ENCODE data around the gene C21orf91. TPM values are rescaled to one million over a fixed set of nuclear protein-coding genes. Genes with fewer than 3 reads are reported as not detected.

C21orf91 gene
- total RNA-seq, 1 donor from 2014 or later: 4.7 TPM

DNA sequence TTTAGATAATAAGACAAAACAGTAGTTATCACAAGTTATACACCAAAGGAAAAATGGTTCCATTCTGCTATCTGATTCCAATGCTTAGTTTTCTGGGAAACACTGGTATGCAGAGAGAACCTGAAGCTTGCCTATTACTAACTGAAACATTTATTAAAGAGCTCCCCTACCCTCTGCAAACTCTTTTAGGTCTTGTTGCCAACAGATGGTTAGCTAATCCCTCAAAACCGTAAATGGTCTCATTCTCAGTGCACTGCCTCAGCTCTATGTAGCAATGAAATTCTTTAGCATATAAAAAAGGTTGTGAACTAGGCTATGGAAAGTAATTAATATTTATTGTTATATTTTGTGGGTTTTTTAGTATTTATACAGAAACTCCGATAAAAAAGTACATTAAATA lies 20.4 kb downstream of the C21orf91 start:
- DNase-seq (ENCODE audit: low read depth, low spot score): no peak

DNA sequence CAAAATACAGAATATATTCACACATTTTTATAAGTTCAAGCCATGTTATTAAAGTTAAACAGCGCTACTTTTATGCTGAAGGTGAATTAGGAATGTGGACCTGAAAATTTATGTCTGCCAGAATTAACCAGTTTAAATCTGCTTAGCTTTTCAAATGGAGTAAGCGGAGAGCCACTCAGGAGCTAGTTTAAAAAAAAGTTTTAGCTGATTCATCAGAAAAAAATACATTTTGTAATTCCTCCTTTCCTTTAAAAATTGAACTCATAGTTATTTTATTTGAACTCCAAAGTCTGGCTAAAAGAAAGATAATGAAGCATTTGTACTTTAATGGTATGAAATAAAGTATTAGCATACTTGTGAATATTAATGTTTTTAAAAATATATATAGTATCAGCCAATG lies 21.2 kb downstream of the C21orf91 start:
- no peak for DNase-seq (ENCODE audit: low read depth, low spot score)

DNA sequence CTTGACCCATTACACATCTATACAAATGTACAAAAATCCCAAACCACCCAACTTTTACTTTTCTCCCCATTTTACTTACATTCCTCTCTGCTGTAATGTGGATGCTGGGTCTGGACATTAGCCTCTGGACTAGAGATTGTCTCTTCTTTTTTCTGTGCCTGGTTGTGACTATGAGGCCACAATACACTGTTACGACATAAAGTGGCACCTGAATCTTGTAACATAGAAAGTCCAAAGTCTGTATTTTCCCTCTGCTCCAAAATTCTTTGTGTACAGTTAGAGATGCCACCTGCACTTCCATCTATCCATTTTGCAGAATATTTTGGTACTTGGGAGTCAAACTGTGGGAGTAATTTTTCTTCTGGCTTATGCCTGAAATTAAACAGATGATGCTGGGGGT lies 22.7 kb downstream of the C21orf91 start:
- no peak for DNase-seq (ENCODE audit: low read depth, low spot score)

DNA sequence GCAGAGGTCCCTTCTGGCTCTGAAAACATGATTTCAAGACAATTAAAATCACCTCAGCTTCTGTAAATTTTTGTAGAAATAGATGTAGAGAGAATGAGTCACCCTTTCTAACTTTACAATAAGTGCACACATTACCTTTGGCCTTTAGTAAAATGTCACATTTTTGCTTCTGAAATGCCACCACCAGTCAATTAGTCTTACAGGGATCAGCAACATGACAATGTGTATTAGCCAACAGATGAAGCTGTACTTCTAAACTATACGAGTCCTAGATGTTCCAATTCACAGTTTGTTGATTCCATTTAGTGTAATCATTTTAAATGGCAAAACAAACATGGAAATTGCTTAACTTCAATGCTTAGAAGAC lies 23.1 kb downstream of the C21orf91 start:
- DNase-seq (ENCODE audit: low read depth, low spot score): no peak

DNA sequence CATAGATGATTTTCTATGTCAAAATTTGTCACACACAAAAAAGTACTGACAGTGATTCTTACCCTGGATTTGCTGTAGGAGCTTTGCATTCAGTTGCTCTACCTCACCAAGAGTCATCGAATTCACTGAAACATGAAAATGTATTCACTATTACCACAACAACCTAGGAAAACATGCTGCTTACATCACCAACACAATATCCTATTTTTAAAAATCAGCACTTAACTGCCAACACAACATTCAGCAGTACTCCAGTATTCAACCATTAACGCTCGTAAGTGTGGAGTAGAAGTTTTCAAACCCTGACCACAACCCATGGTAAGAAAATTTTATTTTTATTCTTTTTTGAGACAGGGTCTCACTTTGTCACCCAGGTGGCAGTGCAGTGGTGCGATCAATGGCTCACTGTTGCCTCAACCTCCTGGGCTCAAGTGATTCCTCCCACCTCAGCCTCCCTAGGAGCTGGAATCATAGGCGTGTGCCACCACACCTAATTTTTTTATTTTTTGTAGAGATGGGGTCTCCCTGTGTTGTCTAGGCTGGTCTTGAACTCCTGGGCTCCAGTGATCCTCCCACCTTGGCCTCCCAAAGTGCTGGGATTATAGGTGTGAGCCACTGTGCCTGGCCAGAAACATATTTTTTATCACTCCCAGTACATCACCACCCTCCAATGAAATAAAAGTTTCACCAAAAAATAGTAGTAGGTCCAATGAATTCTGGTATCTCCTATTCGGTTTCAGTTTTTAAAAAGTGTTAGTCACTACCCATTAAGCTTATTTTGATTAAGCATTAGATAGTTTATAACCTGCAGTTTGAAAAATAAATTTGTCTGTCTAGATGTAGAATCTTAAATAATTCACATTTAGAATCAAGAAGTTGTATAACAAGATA lies 23.8 kb downstream of the C21orf91 start:
- DNase-seq (ENCODE audit: low read depth, low spot score): no peak

DNA sequence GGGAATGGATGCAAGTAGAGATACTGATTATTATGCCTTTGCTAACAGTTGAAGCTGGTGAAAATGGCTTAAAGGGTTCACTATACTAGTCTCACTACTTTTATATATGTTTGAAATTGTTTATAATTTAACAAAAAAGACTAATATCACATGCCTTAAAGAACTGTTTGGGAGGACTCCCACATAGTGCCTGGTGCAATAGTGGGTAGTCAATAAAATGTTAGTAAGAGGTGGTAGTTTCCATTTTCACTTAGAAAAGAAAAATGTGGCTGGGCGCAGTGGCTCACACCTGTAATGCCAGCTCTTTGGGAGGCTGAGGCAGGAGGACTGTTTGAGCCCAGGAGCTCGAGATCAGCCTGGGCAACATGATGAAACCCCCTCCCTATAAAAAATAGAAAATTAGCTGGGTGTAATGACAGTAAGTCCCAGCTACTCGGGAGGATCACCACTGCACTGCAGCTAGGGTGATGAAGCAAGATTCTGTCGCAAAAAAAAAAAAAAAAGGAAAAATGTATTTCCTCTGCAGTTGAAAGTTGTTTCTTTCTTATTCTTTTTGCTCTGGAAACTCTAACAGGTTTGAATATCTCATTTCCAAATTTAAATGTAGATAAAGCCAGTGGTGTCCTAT lies 24.5 kb downstream of the C21orf91 start:
- DNase-seq (ENCODE audit: low read depth, low spot score): no peak

DNA sequence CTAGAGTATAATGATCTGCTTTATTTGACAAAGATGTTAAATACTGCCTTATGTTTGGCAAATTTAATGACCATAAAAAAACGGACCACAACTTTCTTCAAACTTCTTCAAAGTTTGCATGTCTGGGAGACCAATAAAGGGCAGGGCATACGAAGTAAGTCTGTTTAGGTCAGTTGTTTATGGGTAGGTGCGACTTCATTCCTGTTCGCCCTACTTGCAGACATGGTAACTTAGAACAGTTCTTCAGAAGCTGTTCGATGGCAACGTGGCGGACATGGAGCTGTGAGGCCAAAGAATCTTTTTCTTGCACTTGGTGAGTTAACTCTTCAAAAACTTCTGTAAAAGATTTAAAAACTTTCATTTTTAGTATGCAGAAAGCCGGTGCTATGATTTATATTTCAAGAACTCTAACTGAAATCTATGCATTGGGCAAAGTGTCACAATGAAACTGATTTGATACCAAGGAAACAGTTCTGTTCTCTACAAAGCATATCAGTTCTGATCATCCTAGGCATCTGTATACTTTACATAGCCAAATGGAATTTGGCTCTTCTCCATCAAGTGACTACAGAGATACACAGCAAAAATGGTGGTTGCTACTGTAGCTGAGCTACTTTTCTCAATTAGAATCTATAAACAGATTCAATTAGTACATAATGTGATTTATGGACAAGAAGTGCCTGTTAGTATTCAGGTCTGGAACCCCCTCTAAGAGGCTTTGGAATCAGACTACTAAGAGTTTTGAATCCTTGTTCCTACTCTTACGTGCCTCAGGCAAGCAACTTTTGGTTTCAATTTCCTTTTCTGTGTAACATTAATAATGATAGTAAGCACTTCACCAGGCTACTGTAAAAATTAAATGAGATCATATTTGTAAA lies 25.7 kb downstream of the C21orf91 start:
- DNase-seq (ENCODE audit: low read depth, low spot score): no peak

DNA sequence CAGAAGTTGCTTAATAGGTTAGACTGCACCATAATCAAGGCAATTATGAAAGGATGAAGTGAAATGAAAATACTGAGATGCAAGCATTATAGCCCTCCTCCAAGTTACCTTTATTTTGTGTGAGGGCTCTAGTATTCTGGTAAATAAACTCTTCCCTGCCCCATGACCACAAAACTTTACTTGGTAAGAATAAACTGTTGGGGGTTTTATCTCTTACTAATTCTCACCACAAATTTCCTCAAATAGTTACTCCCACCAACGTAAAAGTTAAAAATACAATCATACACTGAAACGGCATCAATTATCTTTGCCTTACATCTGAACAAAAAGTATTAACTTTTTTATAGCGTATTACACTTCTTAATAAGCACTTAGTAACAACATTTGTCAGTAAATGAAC lies 29.5 kb downstream of the C21orf91 start:
- no peak for DNase-seq (ENCODE audit: low read depth, low spot score)

DNA sequence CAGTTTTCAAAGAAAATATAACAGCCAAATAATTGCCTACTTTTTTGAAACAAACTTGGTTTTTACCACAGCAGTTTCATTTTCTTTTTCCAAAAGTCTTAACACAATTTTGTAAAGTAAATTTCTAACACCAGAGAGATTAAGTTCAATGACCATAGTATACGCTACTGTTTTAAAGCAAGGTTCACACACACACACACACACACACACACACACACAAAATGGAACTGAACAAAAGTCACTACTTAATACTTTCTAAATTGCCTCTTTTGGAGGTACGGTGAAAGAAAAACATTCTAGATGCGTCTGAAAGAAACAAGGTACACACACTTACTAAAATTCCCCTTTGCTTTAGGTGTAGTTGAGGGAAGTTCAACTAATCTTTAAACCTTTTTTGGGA lies 30.1 kb downstream of the C21orf91 start:
- no peak for DNase-seq (ENCODE audit: low read depth, low spot score)

DNA sequence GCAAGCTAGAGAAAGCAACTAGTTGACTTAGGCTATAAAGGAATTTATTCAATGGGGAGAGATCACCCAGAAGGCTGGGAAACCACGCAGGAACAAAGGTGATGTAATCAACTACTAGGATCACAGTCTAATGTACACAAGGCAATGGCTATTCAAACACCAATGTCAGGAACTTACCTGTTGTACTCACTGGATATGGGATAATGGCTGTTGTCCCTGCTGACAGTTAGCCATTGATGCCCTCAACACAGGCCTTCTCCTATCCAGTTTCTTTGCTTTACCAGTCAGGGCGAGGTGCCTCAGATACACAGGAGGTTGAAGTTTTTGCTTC lies 32.3 kb downstream of the C21orf91 start:
- DNase-seq (ENCODE audit: low read depth, low spot score): no peak

DNA sequence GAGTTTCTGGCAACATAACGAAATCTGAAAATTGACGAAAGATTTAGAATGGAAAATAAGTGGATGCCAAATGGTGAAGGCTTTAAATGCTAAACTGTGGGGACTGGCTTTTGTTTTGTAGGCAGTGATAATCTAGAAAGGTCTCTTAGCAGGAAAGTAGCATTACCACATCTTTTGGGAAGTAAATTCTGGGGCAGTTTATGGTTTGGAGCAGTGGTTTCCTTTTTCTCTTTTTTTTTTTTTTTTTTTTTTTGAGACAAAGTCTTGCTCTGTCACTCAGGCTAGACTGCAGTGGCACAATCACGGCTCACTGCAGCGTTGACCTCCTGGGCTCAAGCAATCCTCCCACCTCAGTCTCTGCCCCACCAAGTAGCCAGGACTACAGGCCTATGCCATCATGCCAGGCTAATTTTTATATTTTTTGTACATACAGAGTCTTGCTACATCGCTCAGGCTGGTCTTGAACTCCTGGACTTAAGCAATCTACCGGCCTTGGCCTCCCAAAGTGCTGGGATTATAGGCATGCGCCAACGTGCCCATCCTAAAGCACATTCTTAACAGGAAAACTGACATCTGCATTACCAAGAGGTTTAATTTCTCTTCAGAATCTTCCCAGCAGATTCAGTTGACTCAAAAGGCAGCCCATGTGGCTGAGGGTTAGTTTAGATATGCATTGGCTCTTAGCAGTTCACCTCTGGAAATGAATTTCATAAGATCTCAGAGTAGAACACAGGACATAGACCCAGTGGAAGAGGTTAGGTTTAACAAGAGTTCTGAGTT lies 32.9 kb downstream of the C21orf91 start:
- no peak for DNase-seq (ENCODE audit: low read depth, low spot score)

DNA sequence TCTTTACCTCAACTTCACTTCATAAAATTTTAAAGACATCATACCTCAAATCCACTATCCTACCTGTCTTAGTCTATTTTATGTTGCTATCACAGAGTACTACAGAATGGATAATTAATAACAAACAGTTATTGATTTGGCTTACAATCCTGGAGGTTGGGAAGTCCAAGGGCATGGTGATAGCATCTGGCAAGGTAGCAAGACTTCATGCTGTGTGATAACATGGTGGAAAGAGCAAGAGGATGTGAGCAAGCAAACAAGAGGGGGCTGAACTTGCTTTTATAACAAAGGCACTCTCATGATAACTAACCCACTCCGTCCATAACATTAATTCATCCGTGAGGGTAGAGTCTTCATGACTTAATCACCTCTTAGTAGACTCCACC lies 33.8 kb downstream of the C21orf91 start:
- no peak for DNase-seq (ENCODE audit: low read depth, low spot score)

DNA sequence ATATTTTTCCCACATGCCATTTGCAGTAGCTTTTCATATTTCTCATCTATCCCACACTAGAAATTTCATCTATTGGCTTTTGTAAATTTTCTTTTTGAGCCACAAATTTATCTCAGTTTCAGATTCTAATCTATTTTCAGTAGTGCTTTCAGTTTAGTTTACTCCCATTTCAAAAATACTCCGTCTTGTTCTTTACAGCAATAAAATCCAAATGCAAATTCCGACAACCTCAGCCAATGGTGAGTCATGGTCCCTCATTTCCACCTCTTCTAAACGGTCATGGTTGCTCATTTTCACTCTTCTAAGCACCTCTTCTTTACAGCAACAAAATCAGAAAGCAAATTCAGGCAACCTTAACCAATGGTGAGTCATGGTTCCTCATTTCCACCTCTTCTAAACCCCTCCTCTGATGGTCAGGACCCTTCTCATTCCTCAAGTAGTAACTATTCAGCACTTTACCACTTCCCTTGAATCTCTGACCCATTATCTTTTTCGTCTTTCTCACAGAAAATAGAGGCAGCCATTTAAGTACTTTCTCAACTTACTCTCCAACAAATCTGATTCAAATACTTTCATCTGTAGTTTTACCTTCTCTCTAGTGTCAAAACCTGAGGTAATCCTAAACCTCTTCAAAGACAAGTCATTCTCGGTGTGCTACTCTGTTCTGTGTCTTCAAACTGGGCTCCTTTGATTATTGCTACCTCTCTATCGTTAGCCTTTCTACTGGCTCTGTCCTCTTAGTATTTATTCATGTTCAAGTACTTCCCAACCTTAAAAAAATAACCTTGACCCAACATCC lies 34.4 kb downstream of the C21orf91 start:
- DNase-seq (ENCODE audit: low read depth, low spot score): no peak

DNA sequence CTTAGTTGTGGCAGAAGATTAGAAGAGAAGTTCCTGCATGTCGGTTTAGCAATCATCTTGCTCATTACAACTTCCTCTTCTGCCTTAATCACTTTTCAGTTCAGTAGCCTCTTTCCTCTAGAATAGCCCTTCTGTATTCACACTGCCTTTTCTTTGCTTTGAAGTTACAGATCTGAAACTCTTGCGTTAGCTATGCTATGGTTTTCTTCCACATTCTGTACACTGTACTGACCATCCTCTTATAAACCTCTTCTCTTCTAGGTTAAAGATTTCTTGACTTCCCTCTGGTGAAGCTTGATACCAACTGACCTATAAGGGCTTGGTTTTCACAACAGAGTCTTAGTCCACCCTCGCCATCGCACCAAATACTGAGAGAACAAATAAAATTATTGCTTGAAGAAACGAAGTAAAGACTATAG lies 35.0 kb downstream of the C21orf91 start:
- DNase-seq (ENCODE audit: low read depth, low spot score): no peak

DNA sequence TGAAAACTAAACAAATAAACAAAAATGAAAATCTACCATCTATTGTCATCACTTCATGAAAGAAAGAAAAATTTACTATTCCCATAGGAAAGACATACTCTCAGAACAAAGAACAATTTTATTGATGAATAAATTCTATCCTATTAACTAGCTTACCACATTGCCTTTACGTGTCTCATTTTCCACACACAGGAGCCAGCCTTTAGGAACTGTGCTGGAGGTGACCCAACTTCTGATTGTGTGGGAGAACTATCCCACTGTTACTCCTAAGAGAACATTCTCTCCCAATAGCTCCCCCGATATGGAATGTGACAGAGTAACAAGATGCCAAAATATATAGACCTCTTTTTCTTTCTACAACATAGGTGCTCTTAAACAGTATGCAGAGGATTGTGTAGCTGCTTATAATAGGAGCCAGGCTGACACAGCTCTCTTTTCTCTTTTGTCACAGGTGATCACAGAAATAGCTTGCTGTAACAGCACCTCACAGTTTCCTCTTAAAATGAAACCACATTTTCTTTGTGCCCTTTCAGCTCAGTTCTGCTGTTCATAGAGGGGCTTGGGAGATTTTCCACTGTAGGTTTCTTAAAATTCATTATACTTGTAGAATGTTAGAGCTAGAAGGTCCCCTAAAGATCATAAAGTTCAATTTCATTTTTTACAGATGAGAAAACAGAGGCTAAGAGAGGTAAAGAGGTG lies 35.5 kb downstream of the C21orf91 start:
- DNase-seq (ENCODE audit: low read depth, low spot score): no peak

DNA sequence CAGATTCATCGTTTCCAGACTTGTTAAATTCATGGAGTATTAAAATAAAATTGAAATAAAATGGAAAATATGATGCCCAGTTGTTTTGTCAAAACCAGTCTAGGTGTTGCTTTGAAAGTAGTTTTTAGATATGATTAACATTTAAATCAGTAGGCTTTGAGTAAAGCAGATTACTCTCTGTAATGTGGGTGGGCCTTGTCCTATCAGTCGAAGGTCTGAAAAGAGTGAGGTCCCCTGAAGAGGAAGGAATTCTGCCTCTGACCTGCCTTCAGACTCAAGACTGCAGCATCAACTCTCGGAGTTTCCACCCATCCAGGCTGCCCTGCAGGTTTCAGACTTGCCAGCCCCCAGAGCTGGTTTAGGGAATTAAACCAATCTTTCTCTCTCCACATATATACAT lies 36.2 kb downstream of the C21orf91 start:
- no peak for DNase-seq (ENCODE audit: low read depth, low spot score)

DNA sequence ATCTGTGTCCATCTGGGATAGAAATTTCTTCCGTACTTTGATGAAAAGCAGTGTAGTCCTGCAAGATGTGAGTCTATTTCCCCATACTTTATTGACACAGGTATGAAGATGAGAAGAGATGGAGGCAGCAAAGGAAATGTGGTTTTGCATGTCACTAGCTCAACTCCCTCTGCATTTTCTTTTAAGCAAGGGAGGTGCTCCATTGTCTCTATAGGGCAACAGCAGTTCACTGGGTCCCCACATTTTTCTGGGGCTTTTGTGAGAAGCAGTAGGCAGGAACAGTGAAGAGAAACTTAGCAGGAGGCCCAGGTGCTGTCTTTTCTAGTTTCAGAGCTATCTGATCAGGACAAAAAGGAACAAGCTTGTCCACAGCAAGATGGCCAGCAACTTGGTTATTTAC lies 37.1 kb downstream of the C21orf91 start:
- no peak for DNase-seq (ENCODE audit: low read depth, low spot score)

DNA sequence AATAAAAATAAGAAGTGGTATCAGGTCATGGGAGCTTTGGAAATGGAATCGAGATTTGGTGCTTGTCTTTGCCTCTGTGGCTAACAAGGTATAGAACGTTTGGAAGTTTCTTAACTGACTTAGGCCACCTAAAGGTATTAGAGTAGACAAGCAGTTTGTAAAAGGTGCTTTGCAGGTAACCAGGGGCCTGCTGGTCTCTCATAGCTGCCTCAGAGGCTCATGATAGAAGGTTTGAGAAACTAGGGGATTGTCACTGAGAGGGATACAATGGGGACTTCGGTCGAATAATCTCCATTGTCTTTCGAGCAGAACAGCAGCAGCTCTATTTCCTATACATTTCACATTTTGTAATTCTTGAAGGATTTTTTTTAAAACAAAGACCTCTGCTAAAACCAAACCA lies 37.6 kb downstream of the C21orf91 start:
- no peak for DNase-seq (ENCODE audit: low read depth, low spot score)

DNA sequence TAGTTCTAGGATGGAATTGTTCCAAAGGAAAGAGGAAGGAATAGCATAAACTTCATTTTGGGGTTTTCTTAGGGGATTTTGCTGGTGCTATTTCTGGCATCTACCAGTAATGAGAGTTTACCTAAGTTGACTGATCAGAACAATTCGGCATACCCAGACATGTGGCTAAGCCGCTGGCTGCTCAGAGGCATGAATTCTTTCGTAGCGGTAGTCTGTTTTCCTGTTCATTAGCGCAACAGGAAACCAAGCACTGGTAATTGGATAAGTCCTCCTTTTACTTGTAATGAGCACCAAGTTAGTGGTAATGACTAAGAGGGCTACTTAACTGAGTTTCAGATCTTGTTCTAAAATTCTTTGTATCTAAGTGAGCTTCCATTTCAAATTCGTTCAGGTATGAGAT lies 38.6 kb downstream of the C21orf91 start:
- no peak for DNase-seq (ENCODE audit: low read depth, low spot score)

DNA sequence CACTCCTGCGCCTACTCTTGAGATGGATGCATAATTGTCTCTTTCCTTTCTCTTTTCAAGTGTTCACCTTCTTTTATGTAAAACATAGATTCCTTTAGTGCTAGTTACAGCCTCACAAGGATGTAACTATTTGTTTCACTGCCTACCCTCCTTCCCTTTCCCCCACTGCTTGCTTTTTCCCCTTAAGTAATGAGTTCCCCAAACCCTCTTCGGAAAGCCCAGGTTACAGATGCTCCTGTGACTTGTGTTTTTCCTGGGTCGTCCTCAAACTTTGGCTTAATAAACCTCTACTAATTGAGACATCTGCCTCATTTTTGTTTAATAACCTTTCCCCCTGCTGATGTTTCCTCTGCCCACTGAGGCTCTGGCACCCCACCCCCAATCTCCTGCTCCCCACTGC lies 39.2 kb downstream of the C21orf91 start:
- DNase-seq (ENCODE audit: low read depth, low spot score): no peak
